ENCODE results near the gene TTC23L. TPM values are rescaled to one million over a fixed set of nuclear protein-coding genes. Genes with fewer than 3 reads are reported as not detected.

Gene TTC23L
- total and polyA plus RNA-seq, 2 of the 8 experiments (the other 6 are each of a cell fraction or from before 2014, with no cell fraction given): 1.1 to 2.4 TPM

DNA sequence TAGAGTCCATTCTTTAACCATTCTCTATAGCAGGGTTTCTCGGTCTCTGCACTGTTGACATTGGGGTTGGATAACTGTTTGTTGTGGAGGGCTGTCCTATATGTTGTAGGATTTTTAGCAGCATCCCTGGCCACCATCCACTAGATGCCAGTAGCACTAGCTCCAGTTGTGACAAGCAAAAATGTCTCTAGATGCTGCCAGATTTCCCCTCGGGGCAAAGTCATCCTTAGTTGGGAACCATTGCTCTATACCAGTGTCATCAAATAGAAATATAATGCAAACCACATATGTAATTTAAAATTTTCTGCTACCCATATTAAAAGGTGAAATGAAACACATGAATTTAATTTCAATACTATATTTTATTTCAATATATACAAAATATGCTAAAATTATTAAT lies 2.9 kb downstream of the TTC23L start:
- Histone ChIP-seq H3K4me3 (ENCODE audit: extremely low read depth in 1 of 4, insufficient read depth in 2 of 4, low read depth in 3 of 4, low read length in 4 of 4) (no peak overlapping the region), H3K27ac (ENCODE audit: low read depth, low read length) (no peak overlapping the region), H3K36me3 (ENCODE audit: control insufficient read depth in 2 of 4, insufficient read depth in 4 of 4, low read length in 3 of 4) (peaks cover 0 to 4% (median 0%) of the 10 kb centered on the region in 4 experiments; a peak in 2 of 8 replicates), H3K56ac (replicated peaks; ENCODE audit: insufficient read length, low read depth, low read length) (no peak overlapping the region), H2AFZ (ENCODE audit: low read length) (no peak overlapping the region), H3K23me2 (ENCODE audit: low read depth, low read length) (no peaks in the 10 kb centered on the region), H3K9me3 (ENCODE audit: insufficient read depth in 2 of 2, low read depth in 1 of 2, low read length in 1 of 2) (peaks cover 0 to 4% of the 10 kb centered on the region in 2 experiments; a peak in 1 of 4 replicates), H4K20me1 (replicated peaks in 1 of 2; ENCODE audit: control insufficient read depth in 1 of 2, insufficient read depth in 2 of 2, low read length in 2 of 2) (no peaks in the 10 kb centered on the region), H3K4me2 (ENCODE audit: insufficient read depth in 1 of 2, low read depth in 2 of 2, low read length in 2 of 2) (no peak overlapping the region), H4K5ac (ENCODE audit: insufficient read length, low read depth, low read length) (no peak overlapping the region), H3K79me1 (ENCODE audit: low read depth, low read length) (no peaks in the 10 kb centered on the region), H3K18ac (ENCODE audit: extremely low read depth, low read length) (no peak overlapping the region), H3K14ac (ENCODE audit: insufficient read length) (no peak overlapping the region), H2BK5ac (ENCODE audit: low read depth, low read length) (no peak overlapping the region), H3K27me3 (replicated peaks in 1 of 4; ENCODE audit: control insufficient read depth in 3 of 4, extremely low read depth in 1 of 4, insufficient read depth in 3 of 4, low read length in 3 of 4) (no peaks in the 10 kb centered on the region; a peak in 1 of 7 replicates), H3K9ac (replicated peaks in 1 of 4; ENCODE audit: extremely low read depth in 1 of 4, low read depth in 3 of 4, low read length in 3 of 4) (no peak overlapping the region), H2BK12ac (ENCODE audit: low read depth, low read length) (no peak overlapping the region), H4K91ac (replicated peaks; ENCODE audit: insufficient read length, low read length) (no peak overlapping the region), H3K4ac (replicated peaks; ENCODE audit: insufficient read length, low read depth, low read length) (no peak overlapping the region), H3K79me2 (ENCODE audit: control insufficient read depth in 1 of 2, insufficient read depth in 2 of 2, low read length in 2 of 2) (no peaks in the 10 kb centered on the region), H3K4me1 (replicated peaks in 1 of 4; ENCODE audit: control insufficient read depth in 3 of 4, insufficient read depth in 4 of 4, low read length in 3 of 4) (no peaks in the 10 kb centered on the region; a peak in 1 of 7 replicates), H2AK5ac (ENCODE audit: low read depth, low read length) (no peak overlapping the region), H2BK15ac (ENCODE audit: low read length) (no peak overlapping the region), H4K8ac (ENCODE audit: extremely low read depth, insufficient read depth, low read length) (no peak overlapping the region), H2BK120ac (replicated peaks; ENCODE audit: low read depth, low read length) (no peak overlapping the region), H3K23ac (ENCODE audit: insufficient read length) (no peak overlapping the region), H2BK20ac (ENCODE audit: low read length) (no peak overlapping the region)
- CTCF ChIA-PET (ENCODE audit: partially characterized antibody): interaction anchor here (0.6 to 1.4 kb wide), 2 partner anchors 57 to 230 kb away, joined by 3 to 5 read pairs; no protein-coding TSS in a partner anchor
- DNase-seq (ENCODE audit: low read depth in 1 of 2, low spot score in 2 of 2) (no peak), FAIRE-seq (no peak)
- 89% methylated on average over 2 of the region's 2 CpGs; no CpG with 5 or more reads in 1 of the 2 experiments for WGBS, 2 experiments (ENCODE audit: extremely low coverage in 1 of 2, insufficient coverage in 1 of 2, insufficient read length in 1 of 2, insufficient replicate concordance in 2 of 2, low coverage in 1 of 2, low lambda C conversion rate in 2 of 2, missing lambda C conversion rate in 1 of 2)
- POLR2A ChIA-PET (ENCODE audit: partially characterized antibody): no interaction called here
- TF ChIP-seq USF2 (IDR thresholded peaks at IDR 0.05; ENCODE audit: low read length) (no peak), RFX5 (IDR thresholded peaks at IDR 0.05; ENCODE audit: borderline replicate concordance, low read depth, low read length) (no peak), KDM5A (IDR thresholded peaks at IDR 0.05; ENCODE audit: low read length) (no peak), POLR2AphosphoS5 (IDR thresholded peaks at IDR 0.05; ENCODE audit: low read depth, low read length) (no peak), JUND (IDR thresholded peaks at IDR 0.05; ENCODE audit: low read length) (no peak), RBBP5 (IDR thresholded peaks at IDR 0.05; ENCODE audit: borderline replicate concordance, low read depth, low read length) (no peak), SRF (IDR thresholded peaks at IDR 0.05; ENCODE audit: low read depth, low read length) (no peak), EP300 (IDR thresholded peaks at IDR 0.05; ENCODE audit: borderline replicate concordance in 1 of 2, low read depth in 2 of 2, low read length in 2 of 2) (no peak), NRF1 (IDR thresholded peaks at IDR 0.05; ENCODE audit: low read depth, low read length) (no peak), CHD1 (IDR thresholded peaks at IDR 0.05; ENCODE audit: low read depth, low read length) (no peak)
- TF ChIP-seq, protein P1, sequence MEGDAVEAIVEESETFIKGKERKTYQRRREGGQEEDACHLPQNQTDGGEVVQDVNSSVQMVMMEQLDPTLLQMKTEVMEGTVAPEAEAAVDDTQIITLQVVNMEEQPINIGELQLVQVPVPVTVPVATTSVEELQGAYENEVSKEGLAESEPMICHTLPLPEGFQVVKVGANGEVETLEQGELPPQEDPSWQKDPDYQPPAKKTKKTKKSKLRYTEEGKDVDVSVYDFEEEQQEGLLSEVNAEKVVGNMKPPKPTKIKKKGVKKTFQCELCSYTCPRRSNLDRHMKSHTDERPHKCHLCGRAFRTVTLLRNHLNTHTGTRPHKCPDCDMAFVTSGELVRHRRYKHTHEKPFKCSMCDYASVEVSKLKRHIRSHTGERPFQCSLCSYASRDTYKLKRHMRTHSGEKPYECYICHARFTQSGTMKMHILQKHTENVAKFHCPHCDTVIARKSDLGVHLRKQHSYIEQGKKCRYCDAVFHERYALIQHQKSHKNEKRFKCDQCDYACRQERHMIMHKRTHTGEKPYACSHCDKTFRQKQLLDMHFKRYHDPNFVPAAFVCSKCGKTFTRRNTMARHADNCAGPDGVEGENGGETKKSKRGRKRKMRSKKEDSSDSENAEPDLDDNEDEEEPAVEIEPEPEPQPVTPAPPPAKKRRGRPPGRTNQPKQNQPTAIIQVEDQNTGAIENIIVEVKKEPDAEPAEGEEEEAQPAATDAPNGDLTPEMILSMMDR (IDR thresholded peaks at IDR 0.05; ENCODE audit: control extremely low read depth in 1 of 3, insufficient read depth in 1 of 3, low read depth in 1 of 3, low read length in 3 of 3): no peak

All from H1 (cell line).